Mesenteric fat pad (tissue), 1 donor: Measurements from ENCODE around the gene UNC45B. TPM values are rescaled to one million over a fixed set of nuclear protein-coding genes. Genes with fewer than 3 reads are reported as not detected.
"Not testable (repeated sequence)": the region's sequence is repeated elsewhere in the genome, so short reads cannot be mapped to it uniquely, and the experiment has no call there.

Experiments
- DNase-seq: peaks from one replicate; pipeline ENCODE4 v3.0.0-alpha.2; 2020; ENCODE audit warnings: low spot score
- long read RNA-seq: library from polyadenylated mRNA; unstranded; transcript quantifications from one replicate; pipeline ENCODE4 v2.0.0, GENCODE V29; 2020
- total RNA-seq: library from RNA; stranded (reverse); fragmentation: NEBNext Ultra II Directional; extraction: Animal tissue kit (Norgen Biotek cat#: 25700); gene quantifications from one replicate; pipeline ENCODE4 v1.2.1, GENCODE V29; 2021
- donor health status: DM: yes; HTN: yes; CAD: no.

The UNC45B gene
- total RNA-seq, result not detected
- long read RNA-seq, result 0 reads

- no peak for DNase-seq
Measured at GRCh38 chr17:35147375-35147905, at the start of gene UNC45B. Gene UNC45B, plus strand, starts transcription at chr17:35147817. Its CDS starts 447 bp downstream, at chr17:35148264.

GRCh38 chr17:35099908-35100307, 47.7 kb upstream of the UNC45B start:
- no peak for DNase-seq

DNA sequence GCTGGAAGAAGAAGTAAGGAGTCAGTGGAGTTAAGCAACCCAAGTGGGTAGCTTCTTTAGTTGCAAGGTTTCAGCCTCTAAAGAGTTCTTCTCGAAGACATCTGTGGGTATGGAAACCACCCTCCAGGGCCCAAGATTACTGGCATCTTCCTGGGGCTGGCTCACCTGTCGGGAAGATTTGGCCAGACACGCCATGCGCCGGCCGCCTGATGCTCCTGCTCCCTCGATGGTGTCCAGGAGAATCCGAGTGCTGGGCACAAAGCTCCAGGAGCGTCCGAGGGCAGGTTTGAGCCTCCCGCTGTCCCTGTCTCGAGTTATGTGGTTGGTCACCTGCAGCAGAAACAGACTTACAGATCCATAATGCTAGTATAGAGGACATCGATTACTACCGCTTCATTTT, 46.6 kb upstream of the UNC45B start:
- no peak for DNase-seq

- DNase-seq, result no peak
Measured at GRCh38 chr17:35101725-35102124, 45.9 kb upstream of the UNC45B start.

GRCh38 chr17:35103271-35103670, 44.3 kb upstream of the UNC45B start:
- DNase-seq, result no peak

- DNase-seq, result no peak
Measured at GRCh38 chr17:35104844-35105450, 42.7 kb upstream of the UNC45B start.

- not testable (repeated sequence) for DNase-seq
Measured at GRCh38 chr17:35110791-35111190, 36.8 kb upstream of the UNC45B start.

- DNase-seq, result no peak
Measured at GRCh38 chr17:35116845-35117244, 30.8 kb upstream of the UNC45B start.

- no peak for DNase-seq
Measured at GRCh38 chr17:35117984-35118383, 29.6 kb upstream of the UNC45B start.

DNA sequence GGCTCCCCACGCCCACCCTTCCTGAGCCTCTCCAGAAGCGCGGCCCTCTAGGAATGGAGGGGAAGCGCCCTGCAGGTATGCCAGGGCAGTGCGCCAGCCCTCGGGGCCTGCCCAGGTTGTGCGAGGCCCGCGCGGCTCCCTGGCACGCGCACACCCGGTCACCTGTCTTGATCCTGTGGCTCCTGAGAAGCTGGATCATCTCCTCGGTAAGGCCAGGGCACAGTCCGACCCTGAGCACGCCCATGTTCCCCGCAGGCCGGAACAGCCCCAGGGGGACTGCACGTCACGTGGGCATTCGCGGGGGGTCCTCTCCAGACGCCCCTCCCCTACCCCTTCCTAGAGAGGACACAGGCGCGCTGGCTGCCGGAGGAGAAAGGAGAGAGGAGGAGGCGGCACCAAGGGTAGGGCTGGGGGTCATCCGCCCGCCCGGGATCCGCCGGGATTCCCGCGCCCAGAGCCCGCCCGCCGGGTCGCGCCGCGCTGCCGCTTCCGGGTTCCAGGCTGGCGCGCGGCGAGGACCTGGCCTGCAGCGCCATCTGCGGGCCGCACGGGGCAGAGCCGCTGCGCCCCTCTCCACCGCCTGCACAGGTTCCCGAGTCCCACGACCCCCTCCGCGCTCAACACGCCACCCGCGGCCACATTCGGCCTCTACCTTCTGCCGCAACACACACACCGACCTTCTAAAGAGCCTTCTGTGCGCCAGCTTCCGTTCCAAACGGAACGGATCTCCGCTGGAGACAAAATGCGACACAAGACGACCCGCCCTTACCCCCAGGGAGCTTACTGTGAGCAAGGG, 28.0 kb upstream of the UNC45B start, which contains the start of gene RAD51D:
TSS of gene RAD51D (minus strand) at position 491 of the 796 bp plus-strand sequence. CDS start at position 244, 247 bp downstream.
- peak; percentile 93 for DNase-seq

- no peak for DNase-seq
Measured at GRCh38 chr17:35121315-35121714, 26.3 kb upstream of the UNC45B start, which contains the start of gene FNDC8. Gene FNDC8, plus strand, starts transcription at chr17:35121615. Its CDS starts 79 bp downstream, at chr17:35121694.

GRCh38 chr17:35127751-35128514, 19.7 kb upstream of the UNC45B start:
- no peak for DNase-seq

GRCh38 chr17:35129154-35129972, 18.3 kb upstream of the UNC45B start:
- DNase-seq, result no peak

GRCh38 chr17:35129973-35130351, 17.7 kb upstream of the UNC45B start:
- DNase-seq, result no peak

DNA sequence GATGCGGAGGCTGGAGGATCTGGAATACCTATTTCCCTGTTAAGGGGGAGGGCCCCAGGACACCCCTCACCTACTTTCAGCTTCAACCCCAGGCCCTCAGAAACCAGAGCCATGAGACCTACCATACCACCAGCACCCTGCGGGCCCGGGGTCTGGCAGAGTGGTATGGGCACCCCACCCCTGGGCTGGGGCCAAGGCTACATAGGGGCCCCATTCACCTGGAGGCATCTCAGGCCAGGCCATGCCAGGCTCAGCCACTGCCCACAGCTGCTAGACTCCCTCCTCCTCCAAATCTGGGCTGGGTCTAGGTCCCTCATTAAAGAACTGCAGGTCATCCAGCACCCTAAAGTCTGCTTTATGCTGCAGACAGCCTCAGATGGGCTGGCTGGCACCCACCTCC, 17.2 kb upstream of the UNC45B start:
- no peak for DNase-seq

DNA sequence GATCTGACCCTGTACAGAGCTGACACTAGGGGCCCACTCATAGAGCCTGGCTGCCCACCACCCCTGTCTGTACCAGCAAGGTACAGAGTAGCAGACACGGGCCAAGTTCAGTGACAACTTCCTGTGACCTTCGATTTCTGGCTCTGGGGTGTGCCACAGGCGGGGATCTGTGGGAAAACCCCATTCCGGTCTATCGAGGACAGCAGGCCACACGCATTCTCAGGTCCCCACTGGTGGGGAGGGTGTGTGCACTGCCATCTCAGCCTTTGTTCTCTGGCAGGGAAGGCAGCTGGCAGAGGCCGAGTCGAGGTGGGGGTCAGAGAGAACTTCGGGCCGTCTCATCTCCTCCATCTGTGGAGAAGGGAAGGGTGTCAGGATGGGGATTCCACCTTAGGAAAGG, 15.5 kb upstream of the UNC45B start:
- no peak for DNase-seq

- no peak for DNase-seq
Measured at GRCh38 chr17:35132816-35133550, 14.6 kb upstream of the UNC45B start.

- DNase-seq, result no peak
Measured at GRCh38 chr17:35135322-35135721, 12.3 kb upstream of the UNC45B start.

GRCh38 chr17:35138218-35138617, 9.4 kb upstream of the UNC45B start:
- DNase-seq, result no peak
